Measurements from ENCODE around the gene HIVEP3. TPM values are rescaled to one million over a fixed set of nuclear protein-coding genes. Genes with fewer than 3 reads are reported as not detected.

The HIVEP3 gene
- total RNA-seq, 2 experiments from 2014 or later = 18.6 to 20.4 TPM

- Mint-ChIP-seq H3K36me3 (ENCODE audit: low read depth) (peaks cover 21% of the 10 kb centered on the region), H3K27ac (peak overlapping the region; percentile 24)
- CTCF ChIA-PET = interaction anchor here (0.9 to 1.5 kb wide), 2 partner anchors 9 to 12 kb away, joined by 3 to 4 read pairs; no protein-coding TSS in a partner anchor
Observed at GRCh38 chr1:41508290-41508689, 410.4 kb downstream of the HIVEP3 start.

GRCh38 chr1:41507836-41508235 is 410.9 kb downstream of the HIVEP3 start:
- intact Hi-C loops (cut with micrococcal nuclease) = no loop called here
- no peak overlapping the region for H3K27ac Mint-ChIP-seq
- H3K4me3 Mint-ChIP-seq = no peak overlapping the region
- ATAC-seq (no peak), DNase-seq (no peak)
- no peaks in the 10 kb centered on the region for H3K9me3 Mint-ChIP-seq
- no peaks in the 10 kb centered on the region for H3K4me1 Mint-ChIP-seq (ENCODE audit: low read depth)
- CTCF ChIA-PET = interaction anchor here (0.9 to 1.5 kb wide), 3 partner anchors 8 to 12 kb away, joined by 3 to 4 read pairs (median 3); no protein-coding TSS in a partner anchor
- no peak for TF ChIP-seq CTCF (IDR thresholded peaks at IDR 0.05)
- no peaks in the 10 kb centered on the region for H3K27me3 Mint-ChIP-seq
- POLR2A ChIA-PET = interaction anchor here (0.6 to 2.0 kb wide), 2 partner anchors 9 to 67 kb away, joined by 3 to 5 read pairs; no protein-coding TSS in a partner anchor
- peaks cover 18% of the 10 kb centered on the region for H3K36me3 Mint-ChIP-seq (ENCODE audit: low read depth)

More at GRCh38 chr1:41508290-41508689, 410.4 kb downstream of the HIVEP3 start:
- TF ChIP-seq CTCF (IDR thresholded peaks at IDR 0.05) = no peak
- Mint-ChIP-seq H3K27me3 (no peaks in the 10 kb centered on the region), H3K4me1 (ENCODE audit: low read depth) (no peaks in the 10 kb centered on the region), H3K9me3 (no peaks in the 10 kb centered on the region), H3K4me3 (no peak overlapping the region)
- DNase-seq (no peak), ATAC-seq (no peak)
- POLR2A ChIA-PET = interaction anchor here (0.6 to 2.0 kb wide), 2 partner anchors 8 to 66 kb away, joined by 3 to 5 read pairs; no protein-coding TSS in a partner anchor
- intact Hi-C loops (cut with micrococcal nuclease) = no loop called here

GRCh38 chr1:41507110-41507720 is 411.5 kb downstream of the HIVEP3 start:
- Mint-ChIP-seq H3K4me1 (ENCODE audit: low read depth) (no peaks in the 10 kb centered on the region), H3K27ac (no peak overlapping the region), H3K9me3 (no peaks in the 10 kb centered on the region), H3K4me3 (no peak overlapping the region), H3K27me3 (no peaks in the 10 kb centered on the region), H3K36me3 (ENCODE audit: low read depth) (peaks cover 14% of the 10 kb centered on the region)
- ChIA-PET POLR2A (interaction anchor here (2.0 kb wide), 1 partner anchor 9 kb away, joined by 5 read pairs; no protein-coding TSS in a partner anchor), CTCF (interaction anchor here (1.5 kb wide), 2 partner anchors 9 to 13 kb away, joined by 3 read pairs; no protein-coding TSS in a partner anchor)
- TF ChIP-seq CTCF (IDR thresholded peaks at IDR 0.05) = no peak
- ATAC-seq = no peak
- intact Hi-C loops (cut with micrococcal nuclease) = no loop called here
- DNase-seq = no peak

- Mint-ChIP-seq H3K27me3 (no peaks in the 10 kb centered on the region), H3K27ac (no peak overlapping the region)
- TF ChIP-seq CTCF (IDR thresholded peaks at IDR 0.05) = no peak
Observed at GRCh38 chr1:41504114-41505035, 414.3 kb downstream of the HIVEP3 start.

More at GRCh38 chr1:41504114-41505035, 414.3 kb downstream of the HIVEP3 start:
- ATAC-seq = no peak
- intact Hi-C loops (cut with micrococcal nuclease) = no loop called here
- no peaks in the 10 kb centered on the region for H3K9me3 Mint-ChIP-seq
- H3K4me1 Mint-ChIP-seq (ENCODE audit: low read depth) = no peaks in the 10 kb centered on the region
- CTCF ChIA-PET = no interaction called here
- no peak overlapping the region for H3K4me3 Mint-ChIP-seq
- no peaks in the 10 kb centered on the region for H3K36me3 Mint-ChIP-seq (ENCODE audit: low read depth)
- no peak for DNase-seq
- POLR2A ChIA-PET = no interaction called here
